GM18870 (cell line): ENCODE results near the gene ZNF440.

Source experiments
- ATAC-seq: cut with Tn5 transposase; IDR thresholded peaks from one replicate; pipeline ENCODE4 v1.9.1; 2021; ENCODE audit warnings: moderate library complexity; ENCODE audit not compliant: unreplicated experiment

ZNF440 gene

DNA sequence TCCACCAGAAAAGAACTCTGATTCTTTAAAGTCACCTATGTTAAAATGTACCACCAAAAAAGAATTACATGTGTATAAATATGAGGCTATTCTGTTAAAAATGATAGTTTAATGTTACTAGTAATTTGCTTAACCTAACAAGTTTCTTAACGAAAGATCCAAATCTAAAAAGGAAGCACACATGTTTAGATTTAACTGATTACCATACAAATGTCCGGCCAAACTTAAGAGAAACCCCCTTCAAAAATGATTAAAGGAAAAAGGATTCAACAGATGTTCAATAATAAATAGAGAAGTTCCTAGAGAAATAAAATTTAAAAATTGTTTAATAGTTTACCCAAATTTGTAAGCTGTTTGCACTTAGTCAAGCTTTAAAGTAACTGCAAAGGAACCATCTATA lies 68.5 kb downstream of the ZNF440 start:
- no peak for ATAC-seq
